ENCODE data around the gene CCDC112.
A peak's percentile ranks its signal among the peaks of the same experiment; 100 is the strongest.

GRCh38 chr5:115309751-115310370, 13.4 kb upstream of the CCDC112 start:
- TF ChIP-seq CTCF (conservative IDR thresholded peaks at IDR 0.05; ENCODE audit: low read depth in 2 of 2): peak in 1 of 2 experiments; percentile 81; a peak in 3 of 4 replicates
- no peak for TF ChIP-seq REST (IDR thresholded peaks at IDR 0.05; ENCODE audit: unreplicated experiment)
- TF ChIP-seq EZH2phosphoT487 (IDR thresholded peaks at IDR 0.05; ENCODE audit: unreplicated experiment): no peak
- no peak for TF ChIP-seq EZH2 (IDR thresholded peaks at IDR 0.05; ENCODE audit: low read depth, unreplicated experiment)
- TF ChIP-seq JUNB (IDR thresholded peaks at IDR 0.05; ENCODE audit: unreplicated experiment): no peak
- TF ChIP-seq POLR2AphosphoS5 (IDR thresholded peaks at IDR 0.05; ENCODE audit: low read depth): no peak
- TF ChIP-seq ZNF114 (CRISPR knock-in tag; IDR thresholded peaks at IDR 0.05): no peak
- no peak for TF ChIP-seq NANOG (IDR thresholded peaks at IDR 0.05; ENCODE audit: borderline replicate concordance)
- TF ChIP-seq CREB1 (CRISPR knock-in tag; IDR thresholded peaks at IDR 0.05; ENCODE audit: low read depth): no peak
- no peak for TF ChIP-seq STAT1 (IDR thresholded peaks at IDR 0.05; ENCODE audit: unreplicated experiment)
- no peak for TF ChIP-seq ZNF331 (CRISPR knock-in tag; IDR thresholded peaks at IDR 0.05; ENCODE audit: low read depth)
- TF ChIP-seq ZNF462 (CRISPR knock-in tag; IDR thresholded peaks at IDR 0.05): no peak

All from GM23338 (cell line).